Measurements from ENCODE around the gene DYNLL2.
"Not testable (repeated sequence)": the region's sequence is repeated elsewhere in the genome, so short reads cannot be mapped to it uniquely, and the experiment has no call there.

- not testable (repeated sequence) for TF ChIP-seq REST (IDR thresholded peaks at IDR 0.05; ENCODE audit: insufficient replicate concordance, low read depth); CTCF (IDR thresholded peaks at IDR 0.05; ENCODE audit: insufficient read depth, low read length); POLR2AphosphoS5 (IDR thresholded peaks at IDR 0.05; ENCODE audit: low read depth); SPI1 (IDR thresholded peaks at IDR 0.05; ENCODE audit: borderline replicate concordance, low read depth)
These were observed 49.5 kb downstream of the DYNLL2 start for GRCh38 chr17:58132697-58133096.
